WTC11 (cell line): ENCODE measurements around the gene ZBTB37.

ENCODE experiments used
- CREB1 ChIP-seq: sonication (generic); formaldehyde crosslinking; IDR thresholded peaks from 2 replicates; pipeline ENCODE4 v1.8.0; 2023; ENCODE audit warnings: mild to moderate bottlenecking, missing genetic modification reagents
- FOXP1 ChIP-seq: sonication (generic); formaldehyde crosslinking; IDR thresholded peaks from 2 replicates; pipeline ENCODE4 v1.8.0; 2022; ENCODE audit warnings: missing genetic modification reagents, mild to moderate bottlenecking, moderate library complexity, borderline replicate concordance
- JUN ChIP-seq: sonication (generic); formaldehyde crosslinking; IDR thresholded peaks from 2 replicates; pipeline ENCODE4 v1.8.0; 2023; ENCODE audit warnings: mild to moderate bottlenecking, missing genetic modification reagents
- MYBL2 ChIP-seq: sonication (generic); formaldehyde crosslinking; IDR thresholded peaks from 2 replicates; pipeline ENCODE4 v1.8.1; 2023; ENCODE audit warnings: mild to moderate bottlenecking, moderate library complexity, missing genetic modification reagents
- NFE2L1 ChIP-seq: sonication (generic); formaldehyde crosslinking; IDR thresholded peaks from 2 replicates; pipeline ENCODE4 v1.8.1; 2023; ENCODE audit warnings: missing genetic modification reagents
- NR2C2 ChIP-seq: sonication (generic); formaldehyde crosslinking; IDR thresholded peaks from 2 replicates; pipeline ENCODE4 v1.8.0; 2022; ENCODE audit warnings: mild to moderate bottlenecking, missing genetic modification reagents
- PRDM15 ChIP-seq: sonication (generic); formaldehyde crosslinking; IDR thresholded peaks from 2 replicates; pipeline ENCODE4 v1.8.0; 2022; ENCODE audit warnings: missing genetic modification reagents
- PREB ChIP-seq: sonication (generic); formaldehyde crosslinking; IDR thresholded peaks from 2 replicates; pipeline ENCODE4 v1.8.1; 2022; ENCODE audit warnings: mild to moderate bottlenecking, missing genetic modification reagents, moderate library complexity, borderline replicate concordance
- TEAD1 ChIP-seq: sonication (generic); formaldehyde crosslinking; IDR thresholded peaks from 2 replicates; pipeline ENCODE4 v1.8.0; 2022; ENCODE audit warnings: mild to moderate bottlenecking, missing genetic modification reagents
- ZNF232 ChIP-seq: sonication (generic); formaldehyde crosslinking; IDR thresholded peaks from 2 replicates; pipeline ENCODE4 v1.8.0; 2022; ENCODE audit warnings: mild to moderate bottlenecking, missing genetic modification reagents
- ZNF263 ChIP-seq: sonication (generic); formaldehyde crosslinking; IDR thresholded peaks from 2 replicates; pipeline ENCODE4 v1.8.1; 2022; ENCODE audit warnings: low read depth, mild to moderate bottlenecking, moderate library complexity, missing genetic modification reagents
- ZNF671 ChIP-seq: fragments of 250-450 bp; sonication (Bioruptor Pico); IDR thresholded peaks from 2 replicates; pipeline ENCODE4 v1.8.0; 2021; ENCODE audit warnings: mild to moderate bottlenecking
- TF ChIP-seq, protein P1 (sequence below): fragments of 200-600 bp; IDR thresholded peaks from 2 replicates; pipeline ENCODE4 v1.8.0; 2022; ENCODE audit warnings: antibody characterized with exemption

DNA sequence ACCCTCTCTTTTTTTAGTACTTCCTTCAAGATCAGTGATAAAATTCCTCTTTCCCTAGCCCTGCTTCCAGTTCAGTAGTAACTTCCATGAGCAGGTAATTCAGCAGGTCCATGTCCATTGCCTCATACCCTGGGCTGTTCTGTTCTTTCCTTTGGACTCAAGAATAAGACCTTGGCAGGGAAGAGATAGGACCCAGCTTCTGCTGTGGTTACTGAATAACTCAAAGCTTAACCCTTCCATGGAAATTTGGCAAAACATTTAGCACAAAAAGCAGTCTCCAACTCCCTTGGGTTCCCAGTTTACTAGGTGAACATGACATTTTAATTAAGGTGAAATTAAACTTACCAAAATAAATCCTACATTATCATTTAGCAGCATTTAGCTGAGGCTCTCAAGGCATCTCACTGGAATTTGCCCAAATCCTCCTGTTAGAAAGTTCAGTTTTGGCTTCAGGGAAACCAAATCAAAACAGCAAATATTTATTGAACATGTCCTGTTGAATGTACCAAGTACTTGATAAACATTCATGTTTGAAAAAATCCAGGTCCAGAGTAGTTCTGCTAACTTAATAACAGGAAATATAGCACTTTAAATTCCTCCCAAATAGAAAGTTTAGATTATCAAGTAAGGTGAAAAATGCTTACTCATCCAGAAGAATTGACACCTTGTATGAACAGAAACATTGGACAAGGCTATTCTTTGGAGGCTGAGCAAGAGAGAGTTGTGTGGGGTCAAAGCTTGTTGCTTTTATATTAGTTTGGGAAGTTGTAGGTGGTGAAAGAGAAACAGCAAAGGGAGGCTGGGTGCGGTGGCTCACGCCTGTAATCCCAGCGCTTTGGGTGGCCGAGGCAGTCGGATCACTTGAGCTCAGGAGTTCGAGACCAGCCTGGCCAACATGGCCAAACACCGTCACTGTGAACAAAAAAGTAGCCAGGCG is 57.4 kb downstream of the ZBTB37 start:
- TF ChIP-seq JUN (CRISPR knock-in tag) = no peak
- no peak for TF ChIP-seq MYBL2 (CRISPR knock-in tag)
- TF ChIP-seq, protein P1, sequence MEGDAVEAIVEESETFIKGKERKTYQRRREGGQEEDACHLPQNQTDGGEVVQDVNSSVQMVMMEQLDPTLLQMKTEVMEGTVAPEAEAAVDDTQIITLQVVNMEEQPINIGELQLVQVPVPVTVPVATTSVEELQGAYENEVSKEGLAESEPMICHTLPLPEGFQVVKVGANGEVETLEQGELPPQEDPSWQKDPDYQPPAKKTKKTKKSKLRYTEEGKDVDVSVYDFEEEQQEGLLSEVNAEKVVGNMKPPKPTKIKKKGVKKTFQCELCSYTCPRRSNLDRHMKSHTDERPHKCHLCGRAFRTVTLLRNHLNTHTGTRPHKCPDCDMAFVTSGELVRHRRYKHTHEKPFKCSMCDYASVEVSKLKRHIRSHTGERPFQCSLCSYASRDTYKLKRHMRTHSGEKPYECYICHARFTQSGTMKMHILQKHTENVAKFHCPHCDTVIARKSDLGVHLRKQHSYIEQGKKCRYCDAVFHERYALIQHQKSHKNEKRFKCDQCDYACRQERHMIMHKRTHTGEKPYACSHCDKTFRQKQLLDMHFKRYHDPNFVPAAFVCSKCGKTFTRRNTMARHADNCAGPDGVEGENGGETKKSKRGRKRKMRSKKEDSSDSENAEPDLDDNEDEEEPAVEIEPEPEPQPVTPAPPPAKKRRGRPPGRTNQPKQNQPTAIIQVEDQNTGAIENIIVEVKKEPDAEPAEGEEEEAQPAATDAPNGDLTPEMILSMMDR = no peak
- no peak for TF ChIP-seq NR2C2 (CRISPR knock-in tag)
- TF ChIP-seq PREB (CRISPR knock-in tag) = no peak
- TF ChIP-seq ZNF232 (CRISPR knock-in tag) = no peak
- no peak for TF ChIP-seq NFE2L1 (CRISPR knock-in tag)
- no peak for TF ChIP-seq ZNF263 (CRISPR knock-in tag)
- no peak for TF ChIP-seq ZNF671 (CRISPR knock-in tag)
- no peak for TF ChIP-seq CREB1 (CRISPR knock-in tag)
- no peak for TF ChIP-seq PRDM15 (CRISPR knock-in tag)
- TF ChIP-seq FOXP1 (CRISPR knock-in tag) = no peak
- no peak for TF ChIP-seq TEAD1 (CRISPR knock-in tag)
